GM12873 (cell line): ENCODE results near the gene FOXO4.

Experiments
- TF ChIP-seq, protein P1 (sequence below): IDR thresholded peaks from 2 replicates; pipeline ENCODE4 v1.5.1; 2012; ENCODE audit warnings: low read depth, mild to moderate bottlenecking, moderate library complexity, low read length, control low read depth; ENCODE audit not compliant: insufficient read depth; ENCODE audit errors: missing control alignments

The FOXO4 gene

GRCh38 chrX:71100581-71101505, 5.2 kb downstream of the FOXO4 start:
- TF ChIP-seq, protein P1, sequence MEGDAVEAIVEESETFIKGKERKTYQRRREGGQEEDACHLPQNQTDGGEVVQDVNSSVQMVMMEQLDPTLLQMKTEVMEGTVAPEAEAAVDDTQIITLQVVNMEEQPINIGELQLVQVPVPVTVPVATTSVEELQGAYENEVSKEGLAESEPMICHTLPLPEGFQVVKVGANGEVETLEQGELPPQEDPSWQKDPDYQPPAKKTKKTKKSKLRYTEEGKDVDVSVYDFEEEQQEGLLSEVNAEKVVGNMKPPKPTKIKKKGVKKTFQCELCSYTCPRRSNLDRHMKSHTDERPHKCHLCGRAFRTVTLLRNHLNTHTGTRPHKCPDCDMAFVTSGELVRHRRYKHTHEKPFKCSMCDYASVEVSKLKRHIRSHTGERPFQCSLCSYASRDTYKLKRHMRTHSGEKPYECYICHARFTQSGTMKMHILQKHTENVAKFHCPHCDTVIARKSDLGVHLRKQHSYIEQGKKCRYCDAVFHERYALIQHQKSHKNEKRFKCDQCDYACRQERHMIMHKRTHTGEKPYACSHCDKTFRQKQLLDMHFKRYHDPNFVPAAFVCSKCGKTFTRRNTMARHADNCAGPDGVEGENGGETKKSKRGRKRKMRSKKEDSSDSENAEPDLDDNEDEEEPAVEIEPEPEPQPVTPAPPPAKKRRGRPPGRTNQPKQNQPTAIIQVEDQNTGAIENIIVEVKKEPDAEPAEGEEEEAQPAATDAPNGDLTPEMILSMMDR = no peak

GRCh38 chrX:71102292-71102691, 6.6 kb downstream of the FOXO4 start:
- TF ChIP-seq, protein P1 = no peak

GRCh38 chrX:71103110-71103983, 7.7 kb downstream of the FOXO4 start:
- TF ChIP-seq, protein P1 = no peak

DNA sequence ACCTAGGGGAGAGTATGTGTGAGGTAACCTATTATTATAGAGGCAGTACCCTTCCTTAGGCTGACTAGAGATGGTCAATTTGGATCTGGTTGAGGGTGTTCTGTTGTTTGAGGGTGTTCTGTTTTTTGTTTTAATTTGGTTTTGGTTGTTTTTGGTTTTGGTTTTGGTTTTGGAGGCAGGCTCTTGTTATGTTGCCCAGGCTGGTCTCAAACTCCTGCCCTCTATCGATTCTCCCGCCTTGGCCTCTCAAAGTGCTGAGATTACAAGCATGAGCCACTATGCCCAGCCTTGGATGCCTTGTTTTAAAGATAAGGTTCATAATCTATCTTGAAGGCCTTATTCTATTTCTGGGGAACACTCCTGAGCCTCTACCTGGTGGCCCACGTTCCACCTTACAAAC, 10.0 kb downstream of the FOXO4 start:
- TF ChIP-seq, protein P1 = no peak

DNA sequence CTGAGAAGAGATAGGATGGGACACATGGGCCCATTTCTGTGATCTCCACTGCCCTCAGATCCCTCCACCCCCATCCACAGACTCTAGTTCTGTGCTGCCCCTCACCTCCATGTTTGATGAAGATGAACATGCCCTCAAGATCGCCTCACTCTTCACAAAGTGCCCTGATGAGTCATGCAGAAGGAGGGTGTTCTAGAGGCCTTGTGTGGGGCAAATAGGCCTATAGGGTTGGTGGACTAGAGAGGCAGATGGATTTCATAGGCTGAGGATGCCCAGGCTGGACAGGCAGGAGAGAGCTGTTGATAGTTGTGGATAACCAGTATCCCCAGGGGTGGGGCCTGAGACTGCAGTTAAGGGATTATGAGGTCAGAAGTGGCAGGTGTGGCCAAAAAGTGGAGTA, 10.8 kb downstream of the FOXO4 start, which contains the start of gene CXorf65:
Gene CXorf65 (minus strand): TSS at position 314 of the 400 bp plus-strand sequence. CDS start 184 bp downstream, at position 130.
- TF ChIP-seq, protein P1 = no peak

- TF ChIP-seq, protein P1 = no peak
These were observed 11.6 kb downstream of the FOXO4 start for GRCh38 chrX:71107245-71107644.

- TF ChIP-seq, protein P1 = no peak
These were observed 12.2 kb downstream of the FOXO4 start for GRCh38 chrX:71107762-71108360.
